HEK293 (cell line): ENCODE data around the gene NOLC1.
A peak's percentile ranks its signal among the peaks of the same experiment; 100 is the strongest.

Experiments
- BCL11A ChIP-seq: fragments of 450-650 bp; formaldehyde crosslinking; IDR thresholded peaks from 2 replicates; pipeline ENCODE4 v1.5.1; 2016; ENCODE audit warnings: low read depth, missing biosample characterization, missing genetic modification characterization
- HOXC10 ChIP-seq: sonication (generic); formaldehyde crosslinking; IDR thresholded peaks from 2 replicates; pipeline ENCODE4 v1.8.1; 2023; ENCODE audit warnings: mild to moderate bottlenecking, missing genetic modification reagents
- REPIN1 ChIP-seq: fragments of 450-650 bp; formaldehyde crosslinking; IDR thresholded peaks from 2 replicates; pipeline ENCODE4 v1.5.1; 2017; ENCODE audit warnings: missing biosample characterization, missing genetic modification characterization, low read depth
- SETDB1 ChIP-seq: IDR thresholded peaks from one replicate; pipeline ENCODE4 v1.6.1; 2017; ENCODE audit warnings: mild to moderate bottlenecking, low read length, moderate library complexity, mixed read lengths; ENCODE audit not compliant: insufficient read length
- SP7 ChIP-seq: fragments of 450-650 bp; formaldehyde crosslinking; IDR thresholded peaks from 2 replicates; pipeline ENCODE4 v1.5.1; 2016; ENCODE audit warnings: missing biosample characterization, missing genetic modification characterization
- ZBTB20 ChIP-seq: fragments of 450-650 bp; formaldehyde crosslinking; IDR thresholded peaks from 2 replicates; pipeline ENCODE4 v1.5.1; 2016; ENCODE audit warnings: missing biosample characterization, missing genetic modification characterization
- ZNF132 ChIP-seq: fragments of 450-650 bp; formaldehyde crosslinking; IDR thresholded peaks from 2 replicates; pipeline ENCODE4 v1.5.1; 2017; ENCODE audit warnings: missing biosample characterization, missing genetic modification characterization, borderline replicate concordance
- ZNF138 ChIP-seq: fragments of 450-650 bp; formaldehyde crosslinking; IDR thresholded peaks from 2 replicates; pipeline ENCODE4 v1.5.1; 2016; ENCODE audit warnings: missing biosample characterization, missing genetic modification characterization, borderline replicate concordance
- ZNF146 ChIP-seq: fragments of 450-650 bp; formaldehyde crosslinking; IDR thresholded peaks from 2 replicates; pipeline ENCODE4 v1.5.1; 2016; ENCODE audit warnings: missing biosample characterization, missing genetic modification characterization
- ZNF16 ChIP-seq: fragments of 450-650 bp; formaldehyde crosslinking; IDR thresholded peaks from 2 replicates; pipeline ENCODE4 v1.5.1; 2016; ENCODE audit warnings: low read depth, missing biosample characterization, missing genetic modification characterization
- ZNF174 ChIP-seq: fragments of 450-650 bp; formaldehyde crosslinking; IDR thresholded peaks from 2 replicates; pipeline ENCODE4 v1.5.0; 2017; ENCODE audit warnings: missing biosample characterization, mild to moderate bottlenecking, missing genetic modification characterization
- ZNF184 ChIP-seq: fragments of 450-650 bp; IDR thresholded peaks from 2 replicates; pipeline ENCODE4 v1.5.1; 2018; ENCODE audit warnings: missing biosample characterization, mild to moderate bottlenecking, missing genetic modification characterization
- ZNF19 ChIP-seq: fragments of 450-650 bp; formaldehyde crosslinking; IDR thresholded peaks from 2 replicates; pipeline ENCODE4; 2016; ENCODE audit warnings: missing biosample characterization, missing genetic modification characterization, low read depth
- ZNF214 ChIP-seq: fragments of 450-650 bp; formaldehyde crosslinking; IDR thresholded peaks from 2 replicates; pipeline ENCODE4 v1.5.1; 2017; ENCODE audit warnings: missing biosample characterization, mild to moderate bottlenecking, missing genetic modification characterization, borderline replicate concordance
- ZNF223 ChIP-seq: fragments of 450-650 bp; formaldehyde crosslinking; IDR thresholded peaks from 2 replicates; pipeline ENCODE4 v1.5.1; 2016; ENCODE audit warnings: missing biosample characterization, missing genetic modification characterization
- ZNF24 ChIP-seq: fragments of 450-650 bp; formaldehyde crosslinking; IDR thresholded peaks from 2 replicates; pipeline ENCODE4 v1.5.1; 2016; ENCODE audit warnings: missing biosample characterization, missing genetic modification characterization
- ZNF292 ChIP-seq: fragments of 450-650 bp; formaldehyde crosslinking; IDR thresholded peaks from 2 replicates; pipeline ENCODE4 v1.5.1; 2016; ENCODE audit warnings: low read depth, missing biosample characterization, missing genetic modification characterization, borderline replicate concordance
- ZNF311 ChIP-seq: fragments of 450-650 bp; formaldehyde crosslinking; IDR thresholded peaks from 2 replicates; pipeline ENCODE4 v1.5.1; 2017; ENCODE audit warnings: missing biosample characterization, missing genetic modification characterization, borderline replicate concordance
- ZNF354C ChIP-seq: fragments of 450-650 bp; formaldehyde crosslinking; IDR thresholded peaks from 2 replicates; pipeline ENCODE4 v1.5.1; 2016; ENCODE audit warnings: missing biosample characterization, missing genetic modification characterization, low read depth, borderline replicate concordance
- ZNF426 ChIP-seq: fragments of 450-650 bp; formaldehyde crosslinking; IDR thresholded peaks from 2 replicates; pipeline ENCODE4 v1.5.1; 2017; ENCODE audit warnings: missing biosample characterization, missing genetic modification characterization, mild to moderate bottlenecking, inconsistent platforms, moderate library complexity
- ZNF548 ChIP-seq: fragments of 450-650 bp; formaldehyde crosslinking; IDR thresholded peaks from 2 replicates; pipeline ENCODE4 v1.5.1; 2016; ENCODE audit warnings: missing biosample characterization, missing genetic modification characterization
- ZNF600 ChIP-seq: fragments of 450-650 bp; formaldehyde crosslinking; IDR thresholded peaks from 2 replicates; pipeline ENCODE4 v1.5.1; 2016; ENCODE audit warnings: missing biosample characterization, missing genetic modification characterization
- ZNF623 ChIP-seq: fragments of 450-650 bp; formaldehyde crosslinking; IDR thresholded peaks from 2 replicates; pipeline ENCODE4 v1.5.1; 2016; ENCODE audit warnings: missing biosample characterization, missing genetic modification characterization
- ZNF76 ChIP-seq: fragments of 450-650 bp; formaldehyde crosslinking; IDR thresholded peaks from 2 replicates; pipeline ENCODE4; 2016; ENCODE audit warnings: low read depth, missing biosample characterization, missing genetic modification characterization, borderline replicate concordance
- ZNF830 ChIP-seq: fragments of 450-650 bp; IDR thresholded peaks from 2 replicates; pipeline ENCODE4 v1.5.0; 2018; ENCODE audit warnings: missing biosample characterization, missing genetic modification characterization, low read depth, mild to moderate bottlenecking, moderate library complexity
- ZSCAN23 ChIP-seq: fragments of 450-650 bp; formaldehyde crosslinking; IDR thresholded peaks from 2 replicates; pipeline ENCODE4 v1.5.1; 2016; ENCODE audit warnings: missing biosample characterization, missing genetic modification characterization
- TF ChIP-seq, protein P1 (sequence below): fragments of 450-650 bp; formaldehyde crosslinking; optimal IDR thresholded peaks from 2 replicates; pipeline ENCODE3; 2016; ENCODE audit warnings: missing biosample characterization, mild to moderate bottlenecking, missing genetic modification characterization
- TF ChIP-seq, protein P2 (sequence below): IDR thresholded peaks from 2 replicates; pipeline ENCODE4 v1.6.1; 2011; ENCODE audit warnings: mild to moderate bottlenecking, low read depth, low read length, borderline replicate concordance
- TF ChIP-seq, protein P3 (sequence below): fragments of 450-650 bp; formaldehyde crosslinking; IDR thresholded peaks from 2 replicates; pipeline ENCODE4 v1.5.1; 2016; ENCODE audit warnings: missing biosample characterization, missing genetic modification characterization
- TF ChIP-seq, protein P4 (sequence below): fragments of 450-650 bp; formaldehyde crosslinking; IDR thresholded peaks from 2 replicates; pipeline ENCODE4 v1.5.1; 2016; ENCODE audit warnings: missing biosample characterization, missing genetic modification characterization, borderline replicate concordance
- TF ChIP-seq, protein P5 (sequence below): fragments of 450-650 bp; formaldehyde crosslinking; IDR thresholded peaks from 2 replicates; pipeline ENCODE4 v1.5.1; 2016; ENCODE audit warnings: missing biosample characterization, missing genetic modification characterization

Gene NOLC1

DNA sequence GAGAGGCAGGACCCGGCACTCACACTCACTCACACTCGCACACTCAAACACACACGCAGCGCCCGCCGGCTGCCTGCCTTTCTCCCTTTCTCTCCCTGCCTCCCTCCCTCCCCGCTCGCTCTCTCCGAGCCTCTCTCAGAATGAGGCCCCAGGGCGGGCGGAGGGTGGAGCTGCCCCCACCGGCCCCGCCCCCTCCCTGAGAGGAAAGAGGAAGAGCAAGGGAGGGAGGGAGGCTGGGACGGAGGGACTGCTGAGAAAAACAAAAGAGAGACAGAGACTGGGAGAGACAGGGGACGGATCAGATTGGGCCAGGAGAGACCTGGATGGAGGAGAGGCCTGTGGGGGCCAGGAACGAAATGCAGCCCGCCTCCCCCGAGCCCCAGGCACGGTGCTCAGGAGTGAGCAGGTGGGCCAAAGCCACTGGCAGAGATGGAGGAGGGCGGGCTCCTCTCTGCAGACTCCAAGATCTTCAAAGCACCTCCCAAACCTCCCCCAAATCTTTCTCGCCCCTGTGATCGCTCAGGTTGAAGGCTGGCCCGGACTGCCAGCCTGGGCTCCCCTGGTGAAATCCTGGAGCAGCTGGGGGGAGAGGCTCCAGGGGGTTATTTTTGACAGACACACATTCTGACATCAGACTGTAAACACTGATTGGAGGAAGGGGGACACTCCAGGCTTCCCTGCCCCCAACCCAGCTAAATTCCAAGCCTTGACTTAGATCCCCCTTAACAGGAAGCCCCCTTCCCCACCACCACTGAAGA is 37.1 kb upstream of the NOLC1 start (continued):
- TF ChIP-seq, protein P1, sequence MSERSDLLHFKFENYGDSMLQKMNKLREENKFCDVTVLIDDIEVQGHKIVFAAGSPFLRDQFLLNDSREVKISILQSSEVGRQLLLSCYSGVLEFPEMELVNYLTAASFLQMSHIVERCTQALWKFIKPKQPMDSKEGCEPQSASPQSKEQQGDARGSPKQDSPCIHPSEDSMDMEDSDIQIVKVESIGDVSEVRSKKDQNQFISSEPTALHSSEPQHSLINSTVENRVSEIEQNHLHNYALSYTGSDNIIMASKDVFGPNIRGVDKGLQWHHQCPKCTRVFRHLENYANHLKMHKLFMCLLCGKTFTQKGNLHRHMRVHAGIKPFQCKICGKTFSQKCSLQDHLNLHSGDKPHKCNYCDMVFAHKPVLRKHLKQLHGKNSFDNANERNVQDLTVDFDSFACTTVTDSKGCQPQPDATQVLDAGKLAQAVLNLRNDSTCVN (tag by site-specific recombination), result peak; percentile 13
- TF ChIP-seq HOXC10 (no peak), ZNF223 (no peak), ZNF16 (tag by site-specific recombination) (no peak), ZNF426 (tag by site-specific recombination) (no peak), ZNF184 (tag by site-specific recombination) (no peak), ZNF174 (no peak), ZNF623 (tag by site-specific recombination) (no peak), ZNF830 (tag by site-specific recombination) (no peak), ZNF311 (tag by site-specific recombination) (no peak), SETDB1 (no peak), SP7 (peak; percentile 62), ZNF548 (tag by site-specific recombination) (no peak), ZNF76 (tag by site-specific recombination) (0 out of 2 replicates have a peak, but pooled peaks have one; percentile 38), ZNF146 (tag by site-specific recombination) (no peak), ZNF138 (no peak), ZBTB20 (tag by site-specific recombination) (peak; percentile 35; the same call in 1 of the 2 replicates), ZNF600 (tag by site-specific recombination) (peak; percentile 80; the same call in 1 of the 2 replicates), ZNF292 (tag by site-specific recombination) (no peak), REPIN1 (tag by site-specific recombination) (no peak), ZNF214 (tag by site-specific recombination) (no peak), ZSCAN23 (tag by site-specific recombination) (no peak), ZNF354C (tag by site-specific recombination) (no peak), ZNF19 (tag by site-specific recombination) (no peak), ZNF24 (tag by site-specific recombination) (no peak), BCL11A (no peak), ZNF132 (tag by site-specific recombination) (no peak)
- TF ChIP-seq, protein P2, sequence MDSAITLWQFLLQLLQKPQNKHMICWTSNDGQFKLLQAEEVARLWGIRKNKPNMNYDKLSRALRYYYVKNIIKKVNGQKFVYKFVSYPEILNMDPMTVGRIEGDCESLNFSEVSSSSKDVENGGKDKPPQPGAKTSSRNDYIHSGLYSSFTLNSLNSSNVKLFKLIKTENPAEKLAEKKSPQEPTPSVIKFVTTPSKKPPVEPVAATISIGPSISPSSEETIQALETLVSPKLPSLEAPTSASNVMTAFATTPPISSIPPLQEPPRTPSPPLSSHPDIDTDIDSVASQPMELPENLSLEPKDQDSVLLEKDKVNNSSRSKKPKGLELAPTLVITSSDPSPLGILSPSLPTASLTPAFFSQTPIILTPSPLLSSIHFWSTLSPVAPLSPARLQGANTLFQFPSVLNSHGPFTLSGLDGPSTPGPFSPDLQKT, result no peak
- TF ChIP-seq, protein P3, sequence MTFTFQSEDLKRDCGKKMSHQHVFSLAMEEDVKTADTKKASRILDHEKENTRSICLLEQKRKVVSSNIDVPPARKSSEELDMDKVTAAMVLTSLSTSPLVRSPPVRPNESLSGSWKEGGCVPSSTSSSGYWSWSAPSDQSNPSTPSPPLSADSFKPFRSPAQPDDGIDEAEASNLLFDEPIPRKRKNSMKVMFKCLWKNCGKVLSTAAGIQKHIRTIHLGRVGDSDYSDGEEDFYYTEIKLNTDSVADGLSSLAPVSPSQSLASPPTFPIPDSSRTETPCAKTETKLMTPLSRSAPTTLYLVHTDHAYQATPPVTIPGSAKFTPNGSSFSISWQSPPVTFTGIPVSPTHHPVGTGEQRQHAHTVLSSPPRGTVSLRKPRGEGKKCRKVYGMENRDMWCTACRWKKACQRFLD, result no peak
- TF ChIP-seq, protein P4, sequence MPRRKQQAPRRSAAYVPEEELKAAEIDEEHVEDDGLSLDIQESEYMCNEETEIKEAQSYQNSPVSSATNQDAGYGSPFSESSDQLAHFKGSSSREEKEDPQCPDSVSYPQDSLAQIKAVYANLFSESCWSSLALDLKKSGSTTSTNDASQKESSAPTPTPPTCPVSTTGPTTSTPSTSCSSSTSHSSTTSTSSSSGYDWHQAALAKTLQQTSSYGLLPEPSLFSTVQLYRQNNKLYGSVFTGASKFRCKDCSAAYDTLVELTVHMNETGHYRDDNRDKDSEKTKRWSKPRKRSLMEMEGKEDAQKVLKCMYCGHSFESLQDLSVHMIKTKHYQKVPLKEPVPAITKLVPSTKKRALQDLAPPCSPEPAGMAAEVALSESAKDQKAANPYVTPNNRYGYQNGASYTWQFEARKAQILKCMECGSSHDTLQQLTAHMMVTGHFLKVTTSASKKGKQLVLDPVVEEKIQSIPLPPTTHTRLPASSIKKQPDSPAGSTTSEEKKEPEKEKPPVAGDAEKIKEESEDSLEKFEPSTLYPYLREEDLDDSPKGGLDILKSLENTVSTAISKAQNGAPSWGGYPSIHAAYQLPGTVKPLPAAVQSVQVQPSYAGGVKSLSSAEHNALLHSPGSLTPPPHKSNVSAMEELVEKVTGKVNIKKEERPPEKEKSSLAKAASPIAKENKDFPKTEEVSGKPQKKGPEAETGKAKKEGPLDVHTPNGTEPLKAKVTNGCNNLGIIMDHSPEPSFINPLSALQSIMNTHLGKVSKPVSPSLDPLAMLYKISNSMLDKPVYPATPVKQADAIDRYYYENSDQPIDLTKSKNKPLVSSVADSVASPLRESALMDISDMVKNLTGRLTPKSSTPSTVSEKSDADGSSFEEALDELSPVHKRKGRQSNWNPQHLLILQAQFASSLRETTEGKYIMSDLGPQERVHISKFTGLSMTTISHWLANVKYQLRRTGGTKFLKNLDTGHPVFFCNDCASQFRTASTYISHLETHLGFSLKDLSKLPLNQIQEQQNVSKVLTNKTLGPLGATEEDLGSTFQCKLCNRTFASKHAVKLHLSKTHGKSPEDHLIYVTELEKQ (tag by site-specific recombination), result no peak
- TF ChIP-seq, protein P5, sequence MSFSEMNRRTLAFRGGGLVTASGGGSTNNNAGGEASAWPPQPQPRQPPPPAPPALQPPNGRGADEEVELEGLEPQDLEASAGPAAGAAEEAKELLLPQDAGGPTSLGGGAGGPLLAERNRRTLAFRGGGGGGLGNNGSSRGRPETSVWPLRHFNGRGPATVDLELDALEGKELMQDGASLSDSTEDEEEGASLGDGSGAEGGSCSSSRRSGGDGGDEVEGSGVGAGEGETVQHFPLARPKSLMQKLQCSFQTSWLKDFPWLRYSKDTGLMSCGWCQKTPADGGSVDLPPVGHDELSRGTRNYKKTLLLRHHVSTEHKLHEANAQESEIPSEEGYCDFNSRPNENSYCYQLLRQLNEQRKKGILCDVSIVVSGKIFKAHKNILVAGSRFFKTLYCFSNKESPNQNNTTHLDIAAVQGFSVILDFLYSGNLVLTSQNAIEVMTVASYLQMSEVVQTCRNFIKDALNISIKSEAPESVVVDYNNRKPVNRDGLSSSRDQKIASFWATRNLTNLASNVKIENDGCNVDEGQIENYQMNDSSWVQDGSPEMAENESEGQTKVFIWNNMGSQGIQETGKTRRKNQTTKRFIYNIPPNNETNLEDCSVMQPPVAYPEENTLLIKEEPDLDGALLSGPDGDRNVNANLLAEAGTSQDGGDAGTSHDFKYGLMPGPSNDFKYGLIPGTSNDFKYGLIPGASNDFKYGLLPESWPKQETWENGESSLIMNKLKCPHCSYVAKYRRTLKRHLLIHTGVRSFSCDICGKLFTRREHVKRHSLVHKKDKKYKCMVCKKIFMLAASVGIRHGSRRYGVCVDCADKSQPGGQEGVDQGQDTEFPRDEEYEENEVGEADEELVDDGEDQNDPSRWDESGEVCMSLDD, result no peak
